SK-N-SH treated with all-trans-retinoic acid at 6 μM for 48 hours (cell line): ENCODE measurements around the gene ANTXR2.

Experiments used
- BACH2 ChIP-seq: fragments of 250-450 bp; sonication (Bioruptor Pico); IDR thresholded peaks from 2 replicates; pipeline ENCODE4 v1.9.0; 2021; ENCODE audit warnings: mild to moderate bottlenecking, borderline replicate concordance
- CSDC2 ChIP-seq: fragments of 250-450 bp; sonication (Bioruptor Pico); IDR thresholded peaks from 2 replicates; pipeline ENCODE4 v1.5.0; 2020; ENCODE audit warnings: mild to moderate bottlenecking, moderate library complexity
- ISL1 ChIP-seq: fragments of 250-450 bp; sonication (Bioruptor Pico); IDR thresholded peaks from 2 replicates; pipeline ENCODE4 v2.1.2; 2022; ENCODE audit warnings: mild to moderate bottlenecking, moderate library complexity
- PATZ1 ChIP-seq: fragments of 250-450 bp; sonication (Bioruptor Pico); IDR thresholded peaks from 2 replicates; pipeline ENCODE4 v1.8.0; 2020; ENCODE audit warnings: mild to moderate bottlenecking, moderate library complexity, borderline replicate concordance
- ZFP3 ChIP-seq: fragments of 250-450 bp; sonication (Bioruptor Pico); IDR thresholded peaks from 2 replicates; pipeline ENCODE4 v1.5.0; 2020; ENCODE audit warnings: mild to moderate bottlenecking, moderate library complexity
- ZFP30 ChIP-seq: fragments of 450-650 bp; formaldehyde crosslinking; IDR thresholded peaks from 2 replicates; pipeline ENCODE4 v1.5.0; 2022; ENCODE audit warnings: mild to moderate bottlenecking, moderate library complexity

- TF ChIP-seq CSDC2 (no peak), ZFP30 (CRISPR knock-in tag) (no peak), BACH2 (CRISPR knock-in tag) (no peak), ZFP3 (CRISPR knock-in tag) (no peak), ISL1 (CRISPR knock-in tag) (no peak), PATZ1 (CRISPR knock-in tag) (no peak)
Observed at GRCh38 chr4:79871961-79872360, 201.1 kb downstream of the ANTXR2 start.
